GM12878 (cell line): Measurements from ENCODE around the gene FGFR1OP2. TPM values are rescaled to one million over a fixed set of nuclear protein-coding genes. Genes with fewer than 3 reads are reported as not detected.

ENCODE experiments used
- ATF7 ChIP-seq: fragments of 450-650 bp; IDR thresholded peaks from 2 replicates; pipeline ENCODE4 v1.6.1; 2016; ENCODE audit warnings: low read depth, mild to moderate bottlenecking
- CHD4 ChIP-seq: fragments of 200-600 bp; sonication (generic); IDR thresholded peaks from 2 replicates; pipeline ENCODE4 v1.6.1; 2016; ENCODE audit warnings: mild to moderate bottlenecking
- CTCF ChIP-seq, 3 experiments: IDR thresholded peaks in 2 of 3; conservative IDR thresholded peaks in 1 of 3; 2 replicates each; pipeline ENCODE4 v1.5.1; 2011; ENCODE audit warnings: low read depth in 3 of 3, low read length in 3 of 3, mild to moderate bottlenecking in 3 of 3, control low read depth in 2 of 3, moderate library complexity in 2 of 3, inconsistent platforms in 1 of 3, mixed read lengths in 1 of 3; ENCODE audit not compliant: control insufficient read depth in 2 of 3, insufficient read depth in 1 of 3; ENCODE audit errors: extremely low read depth in 1 of 3
- FOXK2 ChIP-seq: fragments of 450-650 bp; IDR thresholded peaks from 2 replicates; pipeline ENCODE4 v1.6.1; 2017; ENCODE audit warnings: mild to moderate bottlenecking, moderate library complexity
- FOXM1 ChIP-seq: IDR thresholded peaks from 2 replicates; pipeline ENCODE4 v1.6.1; 2012; ENCODE audit warnings: low read depth, mild to moderate bottlenecking, inconsistent platforms, low read length, moderate library complexity
- JUNB ChIP-seq: IDR thresholded peaks from 2 replicates; pipeline ENCODE4 v1.6.1; 2016; ENCODE audit warnings: antibody characterized with exemption, mild to moderate bottlenecking
- MEF2B ChIP-seq: fragments of 450-650 bp; IDR thresholded peaks from 2 replicates; pipeline ENCODE4 v1.6.1; 2018; ENCODE audit warnings: mild to moderate bottlenecking, moderate library complexity; ENCODE audit not compliant: partially characterized antibody, poor library complexity, severe bottlenecking
- MYC ChIP-seq: IDR thresholded peaks from 2 replicates; pipeline ENCODE4 v1.6.1; 2011; ENCODE audit warnings: mild to moderate bottlenecking, low read length, moderate library complexity, inconsistent platforms; ENCODE audit not compliant: insufficient read depth, insufficient replicate concordance, insufficient read length, severe bottlenecking
- NBN ChIP-seq: fragments of 450-650 bp; IDR thresholded peaks from 2 replicates; pipeline ENCODE4 v1.6.1; 2016
- NFXL1 ChIP-seq: fragments of 450-650 bp; IDR thresholded peaks from 2 replicates; pipeline ENCODE4 v1.6.1; 2017; ENCODE audit warnings: antibody characterized with exemption, mild to moderate bottlenecking, borderline replicate concordance
- RAD51 ChIP-seq: fragments of 450-650 bp; IDR thresholded peaks from 2 replicates; pipeline ENCODE4 v1.6.1; 2016; ENCODE audit warnings: moderate library complexity, mild to moderate bottlenecking, inconsistent platforms
- SRF ChIP-seq, 2 experiments: IDR thresholded peaks; 2 replicates each; pipeline ENCODE4 v1.6.1; 2011; ENCODE audit warnings: low read depth in 2 of 2, low read length in 2 of 2, mild to moderate bottlenecking in 1 of 2, moderate library complexity in 1 of 2
- SUPT20H ChIP-seq: IDR thresholded peaks from 2 replicates; pipeline ENCODE4 v1.6.1; 2011; ENCODE audit warnings: low read depth, mild to moderate bottlenecking, low read length, moderate library complexity, borderline replicate concordance; ENCODE audit not compliant: control insufficient read depth
- TCF7 ChIP-seq: IDR thresholded peaks from 2 replicates; pipeline ENCODE4 v1.6.1; 2014; ENCODE audit warnings: antibody characterized with exemption, borderline replicate concordance
- WRNIP1 ChIP-seq: IDR thresholded peaks from 2 replicates; pipeline ENCODE4 v1.6.1; 2011; ENCODE audit warnings: low read depth, low read length, improper control_type of control experiment, borderline replicate concordance
- ZBED1 ChIP-seq: IDR thresholded peaks from 2 replicates; pipeline ENCODE4 v1.6.1; 2016; ENCODE audit warnings: borderline replicate concordance
- ZNF274 ChIP-seq: IDR thresholded peaks from one replicate; pipeline ENCODE4 v1.8.0; 2011; ENCODE audit not compliant: insufficient read length, insufficient read depth
- polyA plus RNA-seq, 11 experiments: library from polyadenylated mRNA; depleted of rRNA in 4 of 11; unstranded in 6 of 11; stranded (reverse) in 5 of 11; fragments of >200 nt; fragmentation: Nextera tagmentation in 4 of 11; fragmentation: Illumina TruSeq in 1 of 11; extraction: Ambion mirVana in 4 of 11; extraction: Trizol in 1 of 11; gene quantifications; 1 replicate in 1 of 11; 2 replicates in 10 of 11; pipeline versions ENCODE4 v1.2.1 to v1.2.3, GENCODE V29; 2011 to 2016; ENCODE audit warnings: inconsistent platforms in 2 of 11, missing spikeins in 2 of 11, low read depth in 1 of 11
- total RNA-seq, 4 experiments: library from RNA; depleted of rRNA in 3 of 4; stranded (reverse); fragments of >200 nt in 3 of 4; fragmentation: Illumina TruSeq in 1 of 4; extraction: Trizol in 1 of 4; gene quantifications; 2 replicates each; pipeline versions ENCODE4 v1.2.1 to v1.2.3, GENCODE V29; 2013 to 2021
- TF ChIP-seq, protein P1 (sequence below): fragments of 450-650 bp; IDR thresholded peaks from 2 replicates; pipeline ENCODE4 v1.6.1; 2017; ENCODE audit warnings: low read depth, mild to moderate bottlenecking, moderate library complexity
- TF ChIP-seq, protein P2 (sequence below): fragments of 150-350 bp; IDR thresholded peaks from 2 replicates; pipeline ENCODE4 v1.6.1; 2016; ENCODE audit warnings: low read depth, low read length
- TF ChIP-seq, protein P3 (sequence below): fragments of 450-650 bp; IDR thresholded peaks from 2 replicates; pipeline ENCODE4 v1.6.1; 2017; ENCODE audit warnings: mild to moderate bottlenecking, moderate library complexity

FGFR1OP2 gene
- total and polyA plus RNA-seq, 10 of the 15 experiments (the other 5 are each of a cell fraction or from before 2014, with no cell fraction given): 28.5 to 59.1 (median 38.3) TPM

DNA sequence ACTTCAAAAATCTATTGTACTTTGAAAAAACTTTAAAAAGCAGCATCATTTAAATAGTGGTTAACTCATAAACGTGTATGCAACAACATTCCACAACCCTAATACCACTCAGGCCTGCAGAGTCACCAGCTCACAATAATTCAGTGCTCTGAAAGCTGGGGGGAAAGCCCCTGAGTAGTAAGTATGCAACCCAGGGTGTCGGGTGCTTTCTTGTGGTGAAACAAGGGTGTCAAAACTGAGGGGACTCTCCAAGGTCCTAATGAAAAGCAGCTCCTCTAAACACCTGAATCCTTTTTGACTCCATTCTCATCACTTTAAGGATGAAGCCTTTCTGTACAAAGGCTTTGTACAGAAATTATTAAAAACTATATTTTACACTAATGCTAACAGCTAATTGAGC lies 33.7 kb downstream of the FGFR1OP2 start (continued):
- TF ChIP-seq CTCF (IDR thresholded peaks at IDR 0.05 in 2 of 3, conservative IDR thresholded peaks at IDR 0.05 in 1 of 3; ENCODE audit: control insufficient read depth in 2 of 3, extremely low read depth in 1 of 3, insufficient read depth in 1 of 3, low read depth in 3 of 3, low read length in 3 of 3) (peak in 1 of 3 experiments; percentile 35; a peak in 2 of 6 replicates), NBN (peak; percentile 50; the same call in 1 of the 2 replicates), SUPT20H (no peak), ZNF274 (no peak), SRF (IDR thresholded peaks at IDR 0.05; ENCODE audit: low read depth in 2 of 2, low read length in 2 of 2) (no peak), WRNIP1 (no peak), NFXL1 (no peak), MYC (no peak), TCF7 (peak; percentile 98), ZBED1 (peak; percentile 43; the same call in 1 of the 2 replicates), RAD51 (peak; percentile 22; the same call in 1 of the 2 replicates), FOXM1 (peak; percentile 45; the same call in 1 of the 2 replicates), JUNB (peak; percentile 75), FOXK2 (no peak), MEF2B (no peak), CHD4 (no peak), ATF7 (peak; percentile 55; the same call in 1 of the 2 replicates)
- TF ChIP-seq, protein P1, sequence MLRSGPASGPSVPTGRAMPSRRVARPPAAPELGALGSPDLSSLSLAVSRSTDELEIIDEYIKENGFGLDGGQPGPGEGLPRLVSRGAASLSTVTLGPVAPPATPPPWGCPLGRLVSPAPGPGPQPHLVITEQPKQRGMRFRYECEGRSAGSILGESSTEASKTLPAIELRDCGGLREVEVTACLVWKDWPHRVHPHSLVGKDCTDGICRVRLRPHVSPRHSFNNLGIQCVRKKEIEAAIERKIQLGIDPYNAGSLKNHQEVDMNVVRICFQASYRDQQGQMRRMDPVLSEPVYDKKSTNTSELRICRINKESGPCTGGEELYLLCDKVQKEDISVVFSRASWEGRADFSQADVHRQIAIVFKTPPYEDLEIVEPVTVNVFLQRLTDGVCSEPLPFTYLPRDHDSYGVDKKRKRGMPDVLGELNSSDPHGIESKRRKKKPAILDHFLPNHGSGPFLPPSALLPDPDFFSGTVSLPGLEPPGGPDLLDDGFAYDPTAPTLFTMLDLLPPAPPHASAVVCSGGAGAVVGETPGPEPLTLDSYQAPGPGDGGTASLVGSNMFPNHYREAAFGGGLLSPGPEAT: peak; percentile 94
- TF ChIP-seq, protein P2, sequence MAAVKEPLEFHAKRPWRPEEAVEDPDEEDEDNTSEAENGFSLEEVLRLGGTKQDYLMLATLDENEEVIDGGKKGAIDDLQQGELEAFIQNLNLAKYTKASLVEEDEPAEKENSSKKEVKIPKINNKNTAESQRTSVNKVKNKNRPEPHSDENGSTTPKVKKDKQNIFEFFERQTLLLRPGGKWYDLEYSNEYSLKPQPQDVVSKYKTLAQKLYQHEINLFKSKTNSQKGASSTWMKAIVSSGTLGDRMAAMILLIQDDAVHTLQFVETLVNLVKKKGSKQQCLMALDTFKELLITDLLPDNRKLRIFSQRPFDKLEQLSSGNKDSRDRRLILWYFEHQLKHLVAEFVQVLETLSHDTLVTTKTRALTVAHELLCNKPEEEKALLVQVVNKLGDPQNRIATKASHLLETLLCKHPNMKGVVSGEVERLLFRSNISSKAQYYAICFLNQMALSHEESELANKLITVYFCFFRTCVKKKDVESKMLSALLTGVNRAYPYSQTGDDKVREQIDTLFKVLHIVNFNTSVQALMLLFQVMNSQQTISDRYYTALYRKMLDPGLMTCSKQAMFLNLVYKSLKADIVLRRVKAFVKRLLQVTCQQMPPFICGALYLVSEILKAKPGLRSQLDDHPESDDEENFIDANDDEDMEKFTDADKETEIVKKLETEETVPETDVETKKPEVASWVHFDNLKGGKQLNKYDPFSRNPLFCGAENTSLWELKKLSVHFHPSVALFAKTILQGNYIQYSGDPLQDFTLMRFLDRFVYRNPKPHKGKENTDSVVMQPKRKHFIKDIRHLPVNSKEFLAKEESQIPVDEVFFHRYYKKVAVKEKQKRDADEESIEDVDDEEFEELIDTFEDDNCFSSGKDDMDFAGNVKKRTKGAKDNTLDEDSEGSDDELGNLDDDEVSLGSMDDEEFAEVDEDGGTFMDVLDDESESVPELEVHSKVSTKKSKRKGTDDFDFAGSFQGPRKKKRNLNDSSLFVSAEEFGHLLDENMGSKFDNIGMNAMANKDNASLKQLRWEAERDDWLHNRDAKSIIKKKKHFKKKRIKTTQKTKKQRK: no peak
- TF ChIP-seq, protein P3, sequence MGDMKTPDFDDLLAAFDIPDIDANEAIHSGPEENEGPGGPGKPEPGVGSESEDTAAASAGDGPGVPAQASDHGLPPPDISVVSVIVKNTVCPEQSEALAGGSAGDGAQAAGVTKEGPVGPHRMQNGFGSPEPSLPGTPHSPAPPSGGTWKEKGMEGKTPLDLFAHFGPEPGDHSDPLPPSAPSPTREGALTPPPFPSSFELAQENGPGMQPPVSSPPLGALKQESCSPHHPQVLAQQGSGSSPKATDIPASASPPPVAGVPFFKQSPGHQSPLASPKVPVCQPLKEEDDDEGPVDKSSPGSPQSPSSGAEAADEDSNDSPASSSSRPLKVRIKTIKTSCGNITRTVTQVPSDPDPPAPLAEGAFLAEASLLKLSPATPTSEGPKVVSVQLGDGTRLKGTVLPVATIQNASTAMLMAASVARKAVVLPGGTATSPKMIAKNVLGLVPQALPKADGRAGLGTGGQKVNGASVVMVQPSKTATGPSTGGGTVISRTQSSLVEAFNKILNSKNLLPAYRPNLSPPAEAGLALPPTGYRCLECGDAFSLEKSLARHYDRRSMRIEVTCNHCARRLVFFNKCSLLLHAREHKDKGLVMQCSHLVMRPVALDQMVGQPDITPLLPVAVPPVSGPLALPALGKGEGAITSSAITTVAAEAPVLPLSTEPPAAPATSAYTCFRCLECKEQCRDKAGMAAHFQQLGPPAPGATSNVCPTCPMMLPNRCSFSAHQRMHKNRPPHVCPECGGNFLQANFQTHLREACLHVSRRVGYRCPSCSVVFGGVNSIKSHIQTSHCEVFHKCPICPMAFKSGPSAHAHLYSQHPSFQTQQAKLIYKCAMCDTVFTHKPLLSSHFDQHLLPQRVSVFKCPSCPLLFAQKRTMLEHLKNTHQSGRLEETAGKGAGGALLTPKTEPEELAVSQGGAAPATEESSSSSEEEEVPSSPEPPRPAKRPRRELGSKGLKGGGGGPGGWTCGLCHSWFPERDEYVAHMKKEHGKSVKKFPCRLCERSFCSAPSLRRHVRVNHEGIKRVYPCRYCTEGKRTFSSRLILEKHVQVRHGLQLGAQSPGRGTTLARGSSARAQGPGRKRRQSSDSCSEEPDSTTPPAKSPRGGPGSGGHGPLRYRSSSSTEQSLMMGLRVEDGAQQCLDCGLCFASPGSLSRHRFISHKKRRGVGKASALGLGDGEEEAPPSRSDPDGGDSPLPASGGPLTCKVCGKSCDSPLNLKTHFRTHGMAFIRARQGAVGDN: no peak
